ENCODE data around the gene SYCP3. TPM values are rescaled to one million over a fixed set of nuclear protein-coding genes. Genes with fewer than 3 reads are reported as not detected.

Gene SYCP3
- total and polyA plus RNA-seq, 2 of the 8 experiments (the other 6 are each of a cell fraction or from before 2014, with no cell fraction given), result 0.02 to 0.07 TPM

GRCh38 chr12:101719566-101719965, 19.7 kb downstream of the SYCP3 start (continued):
- TF ChIP-seq KDM1A (IDR thresholded peaks at IDR 0.05; ENCODE audit: borderline replicate concordance, low read length) (no peak), TBP (IDR thresholded peaks at IDR 0.05; ENCODE audit: low read depth, low read length) (no peak), CTCF (IDR thresholded peaks at IDR 0.05; ENCODE audit: control extremely low read depth in 1 of 3, insufficient read depth in 1 of 3, low read depth in 1 of 3, low read length in 3 of 3) (no peak)

Data from H1 (cell line).